ENCODE data around the gene SUCLG2.

GRCh38 chr3:67384760-67385397 lies 269.5 kb downstream of the SUCLG2 start:
- TF ChIP-seq EZH2 (optimal IDR thresholded peaks at IDR 0.05; ENCODE audit: low read depth, low read length) (no peak), CTCF (IDR thresholded peaks at IDR 0.05; ENCODE audit: low read length) (peak; percentile 47), EZH2phosphoT487 (IDR thresholded peaks at IDR 0.05; ENCODE audit: low read length) (no peak)

Measured in MM.1S (cell line).